Endothelial cell of umbilical vein (primary cell): ENCODE data around the gene TRIM21. TPM values are rescaled to one million over a fixed set of nuclear protein-coding genes. Genes with fewer than 3 reads are reported as not detected.

Experiments used
- Bru-seq: library from RNA; stranded (reverse); fragments of 400-500 nt; gene quantifications from one replicate; lab custom pipeline; 2021; lab: Mats Ljungman, UMichigan
- BruChase-seq, 2 experiments: library from RNA; stranded (reverse); fragments of 400-500 nt; gene quantifications; one replicate each; lab custom pipeline; 2021; lab: Mats Ljungman, UMichigan
- BruUV-seq: library from RNA; stranded (reverse); fragments of 400-500 nt; replicated peaks from 2 replicates; lab custom pipeline; 2021; lab: Mats Ljungman, UMichigan
- CTCF ChIA-PET: fragments of 300-600, 350-600 bp; sonication (Branson Sonifier 250); formaldehyde crosslinking; loops from one replicate; lab custom pipeline; 2021; ENCODE audit warnings: antibody characterized with exemption, inconsistent platforms; lab: Charles Lee
- POLR2A ChIA-PET: fragments of 300-600, 350-600 bp; sonication (Branson Sonifier 250); formaldehyde crosslinking; loops from one replicate; lab custom pipeline; 2021; ENCODE audit warnings: antibody characterized with exemption, inconsistent platforms; lab: Charles Lee
- DNase-seq: peaks from one replicate; pipeline ENCODE4 v3.0.0-alpha.2; 2011; ENCODE audit warnings: low read depth, low spot score
- FAIRE-seq: peaks from 2 replicates; lab custom pipeline; 2011; peaks lifted over from hg19 to GRCh38; lab: Jason Lieb, UNC
- H2AFZ ChIP-seq: 2 replicates; pipeline ENCODE4 v1.6.0; 2012; ENCODE audit warnings: low read depth, low read length, control low read depth, inconsistent platforms
- H3K27ac ChIP-seq: 2 replicates; pipeline ENCODE4 v1.5.1; 2011; ENCODE audit warnings: low read depth, mild to moderate bottlenecking, control low read depth, low read length, moderate library complexity; ENCODE audit not compliant: insufficient read depth
- H3K27me3 ChIP-seq, 2 experiments: 2 replicates each; pipeline versions ENCODE4 v1.6.0 to v1.6.1; 2011; ENCODE audit warnings: low read length in 2 of 2, mixed read lengths in 1 of 2; ENCODE audit not compliant: control insufficient read depth in 2 of 2, insufficient read depth in 2 of 2
- H3K36me3 ChIP-seq, 2 experiments: 2 replicates in 1 of 2; 3 replicates in 1 of 2; pipeline ENCODE4 v1.5.1; 2011; ENCODE audit warnings: low read length in 2 of 2, mild to moderate bottlenecking in 1 of 2, moderate library complexity in 1 of 2; ENCODE audit not compliant: control insufficient read depth in 2 of 2, insufficient read depth in 2 of 2; ENCODE audit errors: extremely low read depth in 1 of 2
- H3K4me1 ChIP-seq: 3 replicates; pipeline ENCODE4 v1.5.1; 2011; ENCODE audit warnings: mild to moderate bottlenecking, low read length; ENCODE audit not compliant: control insufficient read depth, insufficient read depth; ENCODE audit errors: extremely low read depth
- H3K4me2 ChIP-seq: 2 replicates; pipeline ENCODE4 v1.6.1; 2011; ENCODE audit warnings: low read length, control low read depth, mixed read lengths; ENCODE audit not compliant: insufficient read depth
- H3K4me3 ChIP-seq, 3 experiments: fragments of 200-600 bp in 1 of 3; sonication (generic), shearing (Covaris generic) in 1 of 3; replicated peaks in 1 of 3; 2 replicates each; pipeline ENCODE4 v1.5.1; 2011 to 2016; ENCODE audit warnings: control low read depth in 3 of 3, low read length in 3 of 3, mild to moderate bottlenecking in 2 of 3, inconsistent platforms in 1 of 3, low read depth in 1 of 3, moderate library complexity in 1 of 3; ENCODE audit not compliant: insufficient read depth in 1 of 3
- H3K79me2 ChIP-seq: 2 replicates; pipeline ENCODE4 v1.6.0; 2012; ENCODE audit warnings: low read length, inconsistent platforms; ENCODE audit not compliant: control insufficient read depth, insufficient read depth
- H3K9ac ChIP-seq: replicated peaks from 2 replicates; pipeline ENCODE3; 2011; ENCODE audit warnings: low read length, control low read depth; ENCODE audit not compliant: insufficient read depth; ENCODE audit errors: extremely low read depth
- H3K9me1 ChIP-seq: replicated peaks from 3 replicates; pipeline ENCODE4 v1.6.0; 2011; ENCODE audit warnings: mild to moderate bottlenecking, low read length; ENCODE audit not compliant: control insufficient read depth, insufficient read depth; ENCODE audit errors: extremely low read depth
- H3K9me3 ChIP-seq: replicated peaks from 2 replicates; pipeline ENCODE4 v1.5.1; 2012; ENCODE audit warnings: low read length, inconsistent platforms; ENCODE audit not compliant: control insufficient read depth, insufficient read depth
- H4K20me1 ChIP-seq: replicated peaks from 2 replicates; pipeline ENCODE3; 2011; ENCODE audit warnings: mild to moderate bottlenecking, low read length; ENCODE audit not compliant: control insufficient read depth, insufficient read depth; ENCODE audit errors: extremely low read depth
- CTCF ChIP-seq, 2 donors: IDR thresholded peaks; 1 replicate in 1 of 2; 2 replicates in 1 of 2; pipeline ENCODE4 v1.5.1; 2011; ENCODE audit warnings: low read length in 2 of 2, mild to moderate bottlenecking in 2 of 2, moderate library complexity in 2 of 2, control low read depth in 1 of 2, inconsistent platforms in 1 of 2, low read depth in 1 of 2; ENCODE audit not compliant: insufficient read depth in 1 of 2; ENCODE audit errors: extremely low read depth in 1 of 2
- EZH2 ChIP-seq: IDR thresholded peaks from 2 replicates; pipeline ENCODE4 v1.6.1; 2012; ENCODE audit warnings: borderline replicate concordance, low read depth, mild to moderate bottlenecking, moderate library complexity, low read length, inconsistent platforms; ENCODE audit not compliant: severe bottlenecking
- FOS ChIP-seq: IDR thresholded peaks from 2 replicates; pipeline ENCODE4 v1.6.1; 2011; ENCODE audit warnings: mild to moderate bottlenecking, low read length, moderate library complexity, borderline replicate concordance; ENCODE audit not compliant: insufficient read depth
- GATA2 ChIP-seq: IDR thresholded peaks from 2 replicates; pipeline ENCODE4 v1.7.0; 2011; ENCODE audit warnings: low read depth, mild to moderate bottlenecking, moderate library complexity, mixed read lengths, low read length; ENCODE audit not compliant: insufficient read length, insufficient read depth
- JUN ChIP-seq: IDR thresholded peaks from 2 replicates; pipeline ENCODE4 v1.6.1; 2011; ENCODE audit warnings: borderline replicate concordance, low read depth; ENCODE audit not compliant: insufficient read length, insufficient read depth
- MAX ChIP-seq: IDR thresholded peaks from 2 replicates; pipeline ENCODE4 v1.6.1; 2011; ENCODE audit not compliant: insufficient read depth, insufficient read length
- MYC ChIP-seq: IDR thresholded peaks from one replicate; pipeline ENCODE4 v1.6.1; 2011; ENCODE audit warnings: mild to moderate bottlenecking, low read depth, low read length
- POLR2A ChIP-seq: IDR thresholded peaks from 2 replicates; pipeline ENCODE4 v1.6.1; 2012; ENCODE audit warnings: low read depth, mild to moderate bottlenecking, control low read depth, low read length
- POLR2AphosphoS5 ChIP-seq: IDR thresholded peaks from 2 replicates; pipeline ENCODE4 v1.6.1; 2012; ENCODE audit warnings: low read depth, mild to moderate bottlenecking, control low read depth, low read length, moderate library complexity; ENCODE audit not compliant: insufficient read depth
- dilution Hi-C: fragments of 300-500 bp; cut with MboI; formaldehyde crosslinking; loops from one replicate; pipeline ENCODE4 v1.15.0; 2019; ENCODE audit warnings: low sequenced_read_pairs; ENCODE audit not compliant: extremely low pct_ligation_motif_present
- intact Hi-C: fragments of 100-400 bp; cut with micrococcal nuclease; formaldehyde crosslinking; loops from one replicate; pipeline ENCODE4 v1.10.0; 2022
- long read RNA-seq: library from polyadenylated mRNA; stranded (forward); transcript quantifications from one replicate; pipeline ENCODE4 v2.0.0, GENCODE V29; 2021
- polyA minus RNA-seq, 3 experiments: library from RNA; depleted of rRNA, polyadenylated mRNA; stranded (reverse); fragments of >200 nt; gene quantifications; 1 replicate in 1 of 3; 2 replicates in 2 of 3; pipeline ENCODE4 v1.2.3, GENCODE V29; 2011
- polyA plus RNA-seq, 4 experiments: library from polyadenylated mRNA; depleted of rRNA in 3 of 4; stranded (reverse) in 3 of 4; unstranded in 1 of 4; fragments of >200 nt; gene quantifications; 2 replicates each; pipeline versions ENCODE4 v1.2.1 to v1.2.3, GENCODE V29; 2011 to 2012; ENCODE audit warnings: missing spikeins in 1 of 4
- total RNA-seq: library from RNA; stranded (reverse); gene quantifications from 2 replicates; pipeline ENCODE4 v1.2.3, GENCODE V29; 2021

Gene TRIM21
- total RNA-seq (19.1 and 20.8 TPM in 2 replicates), polyA plus RNA-seq (18.8 and 18.9 TPM in 2 replicates), polyA minus RNA-seq (20.9 and 24.7 TPM in 2 replicates), Bru-seq, nascent RNA (percentile 60 among the genes with signal in this experiment), BruChase-seq, experiment 1, labeled RNA remaining after a 6-hour chase (percentile 56 among the genes with signal in this experiment), BruChase-seq, experiment 2, labeled RNA remaining after a 2-hour chase (percentile 64 among the genes with signal in this experiment)
- polyA plus RNA-seq (2011; cell fraction: cytosol; rRNA removed) = 16.6 and 17.3 TPM in 2 replicates
- 13.2 and 13.8 TPM in 2 replicates for polyA plus RNA-seq (2011; cell fraction: nucleus; rRNA removed)
- 22.6 and 26.9 TPM in 2 replicates for polyA plus RNA-seq (2012)
- polyA minus RNA-seq (2011; cell fraction: cytosol; rRNA and poly(A)+ RNA removed) = 7.4 TPM
- polyA minus RNA-seq (2011; cell fraction: nucleus; rRNA and poly(A)+ RNA removed) = 3.8 and 4.0 TPM in 2 replicates
- long read RNA-seq, transcript TRIM21-201 (7 exons, 1,924 nt) = major isoform, 47 of 61 reads
- long read RNA-seq, partial matches to known transcripts = 5 of 61 reads
- long read RNA-seq, other reads (novel, unspliced or antisense) = 9 of 61 reads

GRCh38 chr11:4393209-4393857 lies at the start of gene TRIM21:
TSS of gene TRIM21 (minus strand) at chr11:4393702. CDS start at chr11:4390409, 3,293 bp downstream.
- peak within 1 kb of the TSS; percentile 4 for H3K27ac ChIP-seq
- ChIA-PET CTCF (interaction anchor here (0.6 to 1.9 kb wide), 5 partner anchors 9 to 206 kb away, joined by 3 to 10 read pairs (median 3); no protein-coding TSS in a partner anchor), POLR2A (no interaction called here)
- DNase-seq (peak; percentile 84), FAIRE-seq (peak; percentile 88)
- TF ChIP-seq POLR2A = peak; percentile 40
- no peak for TF ChIP-seq JUN
- peak within 1 kb of the TSS; percentile 73 for H3K4me2 ChIP-seq
- H3K27me3 ChIP-seq = no peaks in the 10 kb centered on the region
- peak within 1 kb of the TSS; percentile 61 for H2AFZ ChIP-seq
- peaks cover 3% of the 10 kb centered on the region for H3K79me2 ChIP-seq
- no peaks in the 10 kb centered on the region for H4K20me1 ChIP-seq
- H3K36me3 ChIP-seq = peaks cover 2 to 6% of the 10 kb centered on the region in 2 experiments
- BruUV-seq = TSS peak; percentile 29
- no peaks in the 10 kb centered on the region for H3K9me3 ChIP-seq
- H3K9me1 ChIP-seq = no peaks in the 10 kb centered on the region
- peak within 1 kb of the TSS; percentile 43 for H3K9ac ChIP-seq
- dilution Hi-C loops (no loop called here), intact Hi-C loops (loop anchor here (1.0 to 5.0 kb wide), 4 partner anchors 88 to 214 kb away; partner anchors contain the start of gene TRIM68)
- peak within 1 kb of the TSS; percentile 58 to 85 (median 85) for H3K4me3 ChIP-seq
- peaks cover 3% of the 10 kb centered on the region for H3K4me1 ChIP-seq

GRCh38 chr11:4441515-4441914 lies 48.0 kb upstream of the TRIM21 start:
- BruUV-seq = no TSS peak
- CTCF ChIA-PET = no interaction called here

More at GRCh38 chr11:4441515-4441914, 48.0 kb upstream of the TRIM21 start:
- POLR2A ChIA-PET = no interaction called here
- no peaks in the 10 kb centered on the region for H3K9me3 ChIP-seq
- no peaks in the 10 kb centered on the region for H3K9me1 ChIP-seq
- H3K4me1 ChIP-seq = no peaks in the 10 kb centered on the region
- dilution Hi-C loops (no loop called here), intact Hi-C loops (no loop called here)
- no peaks in the 10 kb centered on the region for H3K79me2 ChIP-seq
- H3K27ac ChIP-seq = no peak overlapping the region
- no peaks in the 10 kb centered on the region for H3K36me3 ChIP-seq
- no peak overlapping the region for H3K4me3 ChIP-seq
- DNase-seq (no peak), FAIRE-seq (no peak)
- no peaks in the 10 kb centered on the region for H4K20me1 ChIP-seq
- no peak overlapping the region for H2AFZ ChIP-seq
- H3K27me3 ChIP-seq = no peaks in the 10 kb centered on the region
- TF ChIP-seq EZH2 (no peak), MYC (no peak), JUN (no peak), FOS (no peak), CTCF (IDR thresholded peaks at IDR 0.05; ENCODE audit: extremely low read depth in 1 of 2, insufficient read depth in 1 of 2, low read depth in 1 of 2, low read length in 2 of 2) (no peak), MAX (no peak), POLR2AphosphoS5 (no peak), POLR2A (no peak), GATA2 (no peak)
- H3K9ac ChIP-seq = no peak overlapping the region
- no peak overlapping the region for H3K4me2 ChIP-seq
